CD4-positive, alpha-beta T cell treated with Interleukin-2 at 100 ng/mL for 4 hours (primary cell): Measurements from ENCODE around the gene POLE3.
"Not testable (repeated sequence)": the region's sequence is repeated elsewhere in the genome, so short reads cannot be mapped to it uniquely, and the experiment has no call there.

Source experiments
- DNase-seq: peaks from one replicate; pipeline ENCODE4 v3.0.0-alpha.2; 2020; ENCODE audit warnings: low spot score

POLE3 gene

DNA sequence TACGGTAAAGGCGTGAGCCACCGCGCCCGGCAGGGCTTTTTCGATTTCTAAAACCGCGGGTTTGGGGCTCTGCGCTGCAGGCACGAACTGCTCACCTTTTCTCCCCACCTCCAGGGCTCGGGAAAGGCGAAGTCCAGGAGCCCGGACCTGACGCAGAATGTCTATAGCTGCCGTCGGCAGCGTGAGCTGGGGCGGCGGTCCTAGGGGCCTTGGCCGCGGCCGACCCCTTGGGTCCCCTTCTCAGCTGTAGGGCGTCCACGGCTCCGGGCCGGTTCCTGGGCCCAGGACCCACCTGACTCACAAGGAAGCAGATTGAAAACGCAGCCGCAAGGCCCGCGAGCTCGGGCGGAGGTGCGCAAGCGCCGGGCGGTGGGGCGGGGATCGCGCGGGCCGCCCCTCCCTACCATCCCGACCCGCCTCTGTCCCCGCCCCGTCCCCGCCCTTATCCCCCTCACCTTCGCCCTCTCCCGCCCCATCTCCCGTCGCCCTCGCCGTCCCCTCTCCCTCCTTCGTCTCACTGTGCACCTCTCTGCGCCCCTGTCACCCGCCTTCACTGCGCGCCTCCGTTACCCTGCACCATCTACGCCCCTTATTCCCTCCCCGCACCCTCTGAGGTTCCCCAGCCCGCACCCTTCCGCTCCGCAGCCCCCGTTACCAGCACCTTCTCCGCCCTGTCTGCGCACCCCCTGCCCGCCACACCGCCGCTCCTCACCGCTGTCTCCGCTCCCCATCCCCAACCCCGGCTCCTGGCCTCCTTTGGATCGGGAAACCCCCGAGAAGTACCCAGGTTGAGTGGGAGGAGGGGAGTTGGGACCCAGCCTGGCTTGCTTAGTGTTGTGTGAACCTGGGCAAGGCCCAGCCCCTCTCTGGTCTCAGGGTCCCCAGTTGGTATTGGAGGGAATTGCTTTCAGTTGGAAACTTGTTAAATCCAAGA is 33.6 kb downstream of the POLE3 start, which contains the start of gene HDHD3:
TSS of gene HDHD3 (minus strand) at position 353 of the 934 bp plus-strand sequence. CDS start 2,632 bp downstream, outside the sequence.
- peak; percentile 86 for DNase-seq

DNA sequence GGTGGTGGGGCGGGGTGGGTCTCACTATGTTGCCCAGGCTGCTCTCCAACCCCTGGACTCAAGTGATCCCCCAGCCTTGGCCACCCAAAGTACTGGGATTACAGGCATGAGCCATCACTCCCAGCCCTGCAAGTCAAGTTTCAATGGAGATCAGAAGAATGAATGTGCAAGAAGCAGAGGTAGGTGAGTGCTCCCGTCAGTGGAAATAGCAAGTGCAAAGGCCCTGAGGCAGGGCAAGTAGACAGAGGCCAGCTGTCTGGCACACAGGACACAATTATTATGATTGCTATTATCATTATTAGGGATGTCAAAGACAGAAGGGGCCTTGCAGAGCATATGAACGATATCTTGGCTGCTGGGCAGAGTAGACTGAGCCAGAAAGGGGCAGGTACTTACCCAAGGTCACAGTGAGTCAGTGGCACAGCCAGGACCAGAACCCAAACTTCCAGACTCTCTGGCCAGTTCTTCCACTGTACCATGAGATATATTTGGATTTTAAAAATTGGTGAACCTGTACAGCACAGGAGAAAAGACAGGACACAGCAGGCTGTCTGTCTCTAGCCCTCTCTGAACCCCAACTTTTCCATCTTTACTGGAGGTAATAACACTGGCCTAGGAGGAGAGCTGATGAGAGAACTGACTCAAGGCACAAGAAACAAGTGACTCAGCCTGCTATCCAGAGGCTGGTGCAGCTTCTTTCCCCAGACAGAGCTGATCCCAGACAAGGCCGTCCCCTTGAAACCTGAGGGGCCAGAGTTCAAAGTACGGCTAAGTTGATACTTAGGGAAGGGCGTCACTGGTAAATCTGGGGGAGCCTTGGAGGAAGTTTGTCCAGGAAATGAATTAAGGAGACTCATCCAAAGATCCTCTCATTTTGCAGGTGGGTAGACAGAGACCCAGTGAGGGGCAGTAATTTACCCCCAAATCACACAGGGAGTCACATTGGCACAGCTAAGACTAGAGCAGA is 35.1 kb downstream of the POLE3 start:
- no peak for DNase-seq

DNA sequence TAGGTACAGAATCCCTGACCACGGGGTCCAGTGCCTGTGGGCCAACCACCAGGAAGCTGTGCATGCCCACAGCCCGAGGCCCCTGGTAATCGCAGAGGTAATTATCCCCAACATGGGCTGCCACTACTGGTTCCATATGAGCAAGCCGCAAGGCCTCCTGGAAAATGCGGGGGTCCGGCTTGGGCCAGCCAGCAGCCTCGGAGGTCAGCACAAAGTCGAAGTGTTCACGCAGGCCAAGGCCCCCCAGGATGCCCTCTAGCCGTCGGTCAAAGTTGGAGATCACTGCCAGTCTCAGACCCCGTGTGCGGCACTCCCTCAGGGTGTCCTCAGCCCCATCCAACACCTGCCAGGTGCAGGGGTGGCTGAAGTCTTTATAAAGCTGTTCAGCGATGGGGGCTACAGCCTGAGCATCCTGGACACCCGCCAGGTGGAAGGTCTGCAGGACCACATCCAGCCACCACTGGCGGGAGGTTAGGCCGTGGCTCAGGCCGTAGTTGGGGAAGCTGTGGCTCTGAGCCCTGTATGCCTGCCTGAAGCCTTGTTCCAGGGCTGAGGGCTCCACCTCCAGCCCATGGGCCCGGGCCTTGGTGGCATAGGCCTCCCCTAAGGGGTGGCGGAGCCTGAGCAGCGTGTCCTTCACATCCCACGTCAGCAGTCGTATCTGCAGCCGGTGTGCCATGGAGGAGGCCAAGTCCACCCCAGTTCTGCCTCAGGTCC is 36.6 kb downstream of the POLE3 start:
- DNase-seq: no peak

DNA sequence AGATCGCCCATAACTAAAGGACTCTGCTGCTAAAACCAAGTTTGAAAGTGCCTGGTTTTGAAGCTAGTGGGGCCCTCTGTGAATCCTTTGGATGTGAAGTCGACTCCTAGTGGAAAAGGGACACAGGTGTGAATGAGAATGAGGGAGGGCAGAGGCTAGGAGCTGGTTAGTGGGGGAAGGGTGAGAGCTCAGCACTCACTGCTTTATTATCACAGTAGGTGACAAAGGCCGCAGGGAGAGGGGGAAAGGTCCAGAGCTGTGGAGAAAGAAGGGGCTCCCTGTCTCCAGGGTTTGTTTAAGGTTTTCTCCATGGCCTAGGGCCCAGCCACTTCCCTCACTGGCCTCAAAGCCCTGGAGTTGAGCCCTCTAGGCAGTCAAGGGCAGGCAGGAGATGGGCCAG is 37.2 kb downstream of the POLE3 start:
- no peak for DNase-seq

DNA sequence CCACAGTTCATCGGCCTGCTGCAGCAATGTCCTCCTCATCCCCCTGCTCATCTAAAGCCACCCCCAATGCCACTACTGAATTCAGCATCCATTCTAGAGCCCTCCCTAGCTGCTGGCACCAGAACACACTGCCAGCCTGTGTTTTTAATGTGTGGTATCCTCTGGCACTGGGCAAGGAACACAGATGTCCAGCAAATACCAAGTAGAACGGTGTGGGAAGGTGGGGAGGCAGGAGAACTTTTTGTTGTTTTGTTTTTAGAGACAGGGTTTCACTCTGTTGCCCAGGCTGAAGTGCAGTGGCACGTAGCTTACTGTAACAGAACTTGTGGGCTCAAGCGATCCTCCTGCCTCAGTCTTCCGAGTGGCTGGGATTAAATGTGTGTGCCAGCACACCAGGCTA is 38.4 kb downstream of the POLE3 start:
- DNase-seq: no peak

DNA sequence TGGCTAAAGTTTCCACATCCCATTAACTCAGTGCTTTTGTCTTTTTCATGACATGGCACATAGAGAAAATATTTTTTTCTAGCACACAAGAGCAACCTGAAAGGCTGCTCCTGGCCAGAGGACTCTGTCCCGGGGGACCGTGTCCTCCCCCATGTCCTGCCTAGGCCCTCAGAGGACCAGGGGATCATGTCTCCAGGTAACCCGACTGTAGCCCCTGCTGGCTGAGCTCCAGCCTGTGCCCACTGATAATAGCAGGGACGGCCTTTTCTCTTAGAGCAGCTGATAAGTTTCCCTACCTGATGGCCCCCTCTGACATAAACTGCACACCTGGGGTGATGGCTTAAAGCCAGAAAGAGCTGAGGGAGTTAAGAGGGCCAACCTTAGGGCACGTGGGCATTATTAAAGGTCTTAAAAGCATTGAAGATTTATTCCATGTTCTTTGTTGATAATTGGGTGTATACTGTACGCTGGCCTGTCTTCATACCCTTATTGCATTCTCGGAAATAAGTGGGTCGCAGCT is 39.6 kb downstream of the POLE3 start:
- no peak for DNase-seq

DNA sequence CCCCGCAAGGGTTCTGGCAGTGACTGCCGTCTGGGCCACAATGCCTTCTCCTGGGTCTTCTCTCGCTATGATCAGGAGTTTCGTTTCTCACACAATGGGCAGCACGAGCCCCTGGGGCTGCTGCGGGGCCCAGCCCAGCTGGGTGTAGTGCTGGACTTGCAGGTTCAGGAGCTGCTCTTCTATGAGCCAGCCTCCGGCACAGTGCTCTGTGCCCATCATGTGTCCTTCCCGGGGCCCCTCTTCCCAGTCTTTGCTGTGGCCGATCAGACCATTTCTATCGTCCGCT is 40.7 kb downstream of the POLE3 start:
- DNase-seq: no peak

DNA sequence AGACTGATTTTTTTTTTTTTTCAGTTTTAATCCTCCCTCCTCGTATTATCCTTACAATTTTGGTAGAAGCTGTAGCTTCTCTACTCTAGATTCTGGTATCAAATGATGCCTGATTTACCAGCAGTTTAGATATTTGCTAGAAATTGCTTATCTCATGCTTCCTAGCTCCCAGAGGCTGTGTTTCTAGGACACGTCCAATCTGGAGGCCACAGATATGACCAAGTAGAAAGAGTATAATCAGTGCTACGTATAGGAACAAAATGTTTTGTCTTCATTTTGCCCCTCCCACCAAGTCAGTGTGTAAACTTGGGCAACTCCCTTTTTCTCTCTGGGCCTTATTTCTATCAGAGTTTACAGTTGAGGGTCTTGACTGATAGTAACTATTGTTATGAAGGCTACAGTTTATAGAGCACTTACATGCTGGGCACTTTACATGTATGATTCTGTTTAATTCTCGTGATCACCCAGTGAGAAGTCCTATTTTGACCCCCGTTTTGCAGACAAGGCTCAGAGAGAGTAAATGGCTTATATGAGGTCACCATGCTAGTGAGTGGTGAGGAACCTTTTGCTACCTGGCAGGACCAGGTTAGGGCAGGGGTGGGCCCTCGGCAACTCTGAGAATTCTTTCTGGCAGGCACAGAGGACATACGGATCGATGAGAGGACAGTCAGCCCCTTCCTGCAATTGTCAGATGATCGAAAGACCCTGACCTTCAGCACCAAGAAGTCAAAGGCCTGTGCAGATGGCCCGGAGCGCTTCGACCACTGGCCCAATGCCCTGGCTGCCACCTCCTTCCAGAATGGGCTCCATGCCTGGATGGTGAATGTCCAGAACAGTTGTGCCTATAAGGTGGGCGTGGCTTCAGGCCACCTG is 41.3 kb downstream of the POLE3 start:
- no peak for DNase-seq

DNA sequence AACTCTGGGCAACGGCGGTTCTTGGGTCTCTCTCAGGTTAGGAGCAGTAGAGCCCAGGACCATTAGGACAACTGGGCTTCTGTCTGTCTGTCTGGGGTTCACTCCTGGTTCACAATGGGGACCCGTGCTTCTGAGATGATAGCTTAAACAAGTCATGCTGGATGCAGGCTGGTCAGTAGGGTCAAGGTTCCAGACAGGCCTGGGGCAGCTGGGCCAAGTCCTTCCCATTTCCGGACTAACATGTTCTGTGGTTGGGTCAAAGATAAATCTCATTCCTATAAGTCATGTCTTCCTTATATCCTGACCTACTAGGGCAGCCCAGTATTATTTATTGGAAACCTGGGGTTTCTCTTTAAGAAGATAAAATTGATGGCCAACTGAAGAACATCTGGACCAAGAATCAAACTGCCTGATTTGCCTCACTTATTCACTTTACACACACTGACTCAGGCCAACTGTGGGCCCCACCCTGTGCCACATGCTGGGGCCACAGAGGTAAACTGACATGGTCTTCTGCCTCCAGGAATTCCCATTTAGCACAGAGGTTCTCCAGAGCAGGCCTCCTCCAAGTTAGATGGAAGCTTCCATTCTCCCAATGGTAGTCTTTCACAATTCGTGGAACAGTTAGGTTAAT is 42.0 kb downstream of the POLE3 start:
- no peak for DNase-seq

DNA sequence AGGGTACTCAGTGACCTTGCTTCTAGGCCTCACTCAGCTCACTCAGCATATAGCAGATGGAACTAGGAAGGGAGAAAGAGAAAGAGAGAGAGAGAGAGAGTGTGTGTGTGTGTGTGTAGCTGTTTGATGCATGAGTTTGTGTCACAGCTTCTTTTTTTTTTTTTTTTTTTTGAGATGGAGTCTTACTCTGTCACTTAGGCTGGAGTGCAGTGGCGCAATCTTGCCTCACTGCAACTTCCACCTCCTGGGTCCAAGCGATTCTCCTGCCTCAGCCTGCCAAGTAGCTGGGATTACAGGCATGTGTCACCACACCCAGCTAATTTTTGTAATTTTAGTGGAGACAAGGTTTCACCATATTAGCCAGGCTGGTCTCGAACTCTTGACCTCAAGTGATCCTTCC is 44.8 kb downstream of the POLE3 start:
- not testable (repeated sequence) for DNase-seq

DNA sequence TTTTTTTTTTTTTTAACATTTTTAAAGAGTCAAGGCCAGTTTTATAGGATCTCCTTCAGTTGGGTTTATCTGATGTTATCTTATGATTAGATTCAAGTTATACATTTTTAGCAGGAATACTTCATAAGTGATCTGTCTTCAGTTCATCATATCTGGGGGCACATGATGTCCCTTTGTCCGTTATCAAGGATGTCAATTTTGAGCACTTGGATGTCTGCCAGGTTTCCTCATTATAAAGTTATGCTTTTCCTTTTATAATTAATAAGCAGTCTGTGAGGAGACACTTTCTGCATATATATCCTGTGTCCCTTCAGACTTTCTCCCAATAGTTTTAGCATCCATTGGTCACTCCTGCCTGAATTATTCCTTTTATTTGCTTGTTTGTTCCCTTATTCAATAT is 45.5 kb downstream of the POLE3 start:
- DNase-seq: no peak

DNA sequence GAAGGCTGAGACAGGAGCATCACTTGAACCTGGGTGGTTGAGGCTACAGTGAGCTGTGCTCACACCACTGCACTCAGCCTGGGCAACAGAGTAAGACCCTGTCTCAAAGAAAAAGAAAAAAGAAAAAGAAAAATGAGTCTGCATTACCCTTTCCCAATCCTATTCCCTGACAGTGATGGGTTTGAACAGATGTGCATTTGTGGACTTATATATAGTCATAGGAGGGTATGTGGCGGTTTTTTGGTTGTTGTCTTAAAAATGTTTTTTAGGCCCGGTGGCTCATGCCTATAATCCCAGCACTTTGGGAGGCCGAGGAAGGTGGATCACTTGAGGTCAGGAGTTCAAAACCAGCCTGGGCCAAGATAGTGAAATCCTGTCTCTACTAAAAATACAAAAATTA is 47.1 kb downstream of the POLE3 start:
- no peak for DNase-seq

DNA sequence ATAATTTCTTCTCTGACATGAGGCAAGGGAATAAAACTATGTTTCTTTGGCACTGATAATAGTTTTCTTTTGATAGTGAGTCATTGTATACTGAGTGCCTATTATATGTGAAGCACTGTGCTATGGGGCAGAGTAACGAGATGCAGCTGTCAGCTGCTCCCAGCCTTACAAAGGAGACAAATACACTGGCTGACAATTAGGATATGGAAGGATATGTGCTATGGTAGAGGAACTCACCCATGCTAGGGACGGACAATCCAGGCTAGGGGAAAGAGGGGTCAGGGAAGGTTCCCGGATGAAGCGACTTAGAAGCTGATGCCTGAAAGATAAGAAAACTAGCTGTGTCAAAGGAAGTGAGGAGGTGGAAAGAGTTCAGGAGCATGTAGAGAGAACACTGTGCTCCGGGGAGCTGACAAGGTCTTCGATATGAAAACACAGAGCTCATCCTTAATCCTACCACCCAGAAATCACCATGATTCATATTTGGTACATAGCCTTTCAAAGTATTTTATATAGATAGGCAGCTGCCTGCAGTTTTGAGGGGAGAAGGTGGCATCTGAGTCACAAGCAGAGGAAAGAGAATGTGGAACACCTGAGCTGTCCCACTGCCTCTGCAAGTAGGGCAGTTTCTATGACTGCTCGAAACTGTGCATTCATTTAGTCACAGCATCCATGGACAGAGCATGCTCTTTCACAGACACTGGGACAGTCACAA is 49.0 kb downstream of the POLE3 start:
- DNase-seq: no peak

DNA sequence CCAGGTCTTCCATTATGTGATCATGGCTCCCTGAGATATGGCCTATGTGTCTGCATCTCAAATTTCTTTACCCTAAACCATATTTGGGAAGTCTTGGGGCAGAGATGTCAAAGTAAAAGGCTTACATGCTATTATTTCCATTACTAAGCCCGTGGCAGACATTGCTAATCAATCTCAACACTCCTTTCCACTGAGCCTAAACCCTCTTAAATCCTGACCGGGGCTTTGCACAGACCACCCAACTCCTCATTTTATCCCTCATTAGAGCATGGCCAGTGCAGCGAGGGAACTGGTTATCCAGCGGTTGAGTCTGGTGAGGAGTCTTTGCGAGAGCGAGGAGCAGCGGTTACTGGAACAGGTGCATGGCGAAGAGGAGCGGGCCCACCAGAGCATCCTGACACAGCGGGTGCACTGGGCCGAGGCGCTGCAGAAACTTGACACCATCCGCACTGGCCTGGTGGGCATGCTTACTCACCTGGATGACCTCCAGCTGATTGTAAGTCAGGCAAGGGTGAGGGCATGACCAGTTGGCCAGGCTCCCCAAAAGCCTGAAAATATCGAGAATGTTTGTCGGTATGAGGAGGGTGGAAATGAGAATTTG is 50.1 kb downstream of the POLE3 start:
- no peak for DNase-seq

DNA sequence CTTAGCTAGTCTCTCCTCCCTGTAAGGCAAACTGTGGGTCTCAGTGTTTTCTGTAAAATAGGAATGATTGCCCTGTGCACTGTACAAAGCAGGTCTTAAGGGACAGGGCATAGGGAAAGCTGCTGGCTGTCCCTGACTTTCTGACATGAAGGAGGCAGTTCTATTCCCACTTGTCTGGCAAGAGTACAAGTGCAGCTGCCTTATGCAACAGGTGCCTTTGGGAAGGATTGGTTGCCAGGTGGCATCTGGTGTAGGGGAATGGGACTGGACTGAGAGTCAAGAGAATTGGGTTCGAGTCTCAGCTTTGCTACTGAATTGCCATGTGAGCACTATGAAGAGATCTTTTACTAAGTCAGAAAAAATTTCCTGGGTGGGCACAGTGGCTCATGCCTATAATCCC is 51.1 kb downstream of the POLE3 start:
- no peak for DNase-seq
